CD4-positive, alpha-beta T cell treated with Interleukin-21 for 1 hour (primary cell): ENCODE measurements around the gene ST6GAL1.
A peak's percentile ranks its signal among the peaks of the same experiment; 100 is the strongest.

Experiments
- DNase-seq: peaks from one replicate; pipeline ENCODE4 v3.0.0-alpha.2; 2020

ST6GAL1 gene

DNA sequence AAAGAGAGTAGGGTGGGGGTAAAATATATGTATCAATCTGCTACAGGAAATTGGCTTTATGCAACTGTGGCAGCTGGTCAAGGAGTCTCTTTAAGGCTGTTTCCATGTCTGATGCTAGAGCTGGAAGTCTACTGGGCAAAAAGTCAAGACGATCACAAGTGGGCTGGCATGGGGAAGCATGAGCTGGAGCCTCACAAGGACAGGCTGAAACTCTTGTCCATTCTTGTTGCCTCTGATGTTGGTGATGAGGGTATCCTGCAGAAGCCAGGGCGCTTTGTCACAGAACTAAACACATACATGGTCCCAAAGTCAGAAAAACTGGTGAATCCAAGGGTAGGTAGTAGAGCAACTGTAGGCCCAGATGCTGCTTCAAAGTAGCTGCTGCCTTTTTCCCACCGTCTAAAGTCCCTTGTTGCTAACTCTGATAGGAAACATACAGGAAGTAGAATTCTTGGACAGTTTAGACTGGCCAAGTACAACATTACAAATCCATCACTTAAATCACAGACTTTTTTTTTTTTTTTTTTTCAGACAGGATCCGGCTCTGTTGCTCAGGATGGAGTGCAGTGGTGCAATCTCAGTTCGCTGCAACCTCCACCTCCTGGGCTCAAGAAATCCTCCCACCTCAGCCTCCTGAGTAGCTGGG, 154.8 kb downstream of the ST6GAL1 start:
- no peak for DNase-seq

DNA sequence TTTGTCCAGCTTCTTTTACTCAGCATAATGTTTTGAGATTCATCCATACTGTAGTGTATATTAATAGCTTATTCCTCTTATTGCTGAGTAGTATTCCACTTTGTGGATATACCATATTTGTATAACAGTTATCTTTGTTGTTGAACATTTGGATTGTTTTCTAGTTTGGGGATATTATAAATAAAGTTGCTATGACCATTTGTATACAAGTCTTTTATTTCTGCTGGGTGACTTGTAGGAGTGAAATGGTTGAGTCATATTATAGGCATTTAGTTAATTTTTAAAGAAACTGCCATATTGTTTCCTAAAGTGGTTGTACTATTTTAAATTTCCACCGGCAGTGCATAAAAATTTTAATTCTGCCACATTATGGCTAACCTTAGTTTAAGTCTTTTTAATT, 155.6 kb downstream of the ST6GAL1 start:
- no peak for DNase-seq

DNA sequence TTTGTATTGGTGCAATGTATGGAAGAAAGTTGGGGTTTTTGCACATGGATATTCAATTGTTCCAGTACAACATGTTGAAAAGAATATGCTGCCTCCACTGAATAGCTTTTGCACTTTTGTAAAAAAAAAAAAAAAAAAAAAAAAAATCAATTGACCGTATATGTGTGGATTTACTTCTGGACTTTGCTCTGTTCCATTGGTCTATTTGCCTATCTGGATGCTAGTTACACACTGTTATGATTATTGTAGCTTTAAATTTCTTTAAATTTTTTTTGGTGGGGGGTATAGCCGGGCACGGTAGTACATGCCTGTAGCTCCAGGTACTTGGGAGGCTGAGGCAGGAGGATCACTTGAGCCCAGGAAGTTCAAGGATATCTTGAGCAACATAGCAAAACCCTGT, 156.5 kb downstream of the ST6GAL1 start:
- no peak for DNase-seq

DNA sequence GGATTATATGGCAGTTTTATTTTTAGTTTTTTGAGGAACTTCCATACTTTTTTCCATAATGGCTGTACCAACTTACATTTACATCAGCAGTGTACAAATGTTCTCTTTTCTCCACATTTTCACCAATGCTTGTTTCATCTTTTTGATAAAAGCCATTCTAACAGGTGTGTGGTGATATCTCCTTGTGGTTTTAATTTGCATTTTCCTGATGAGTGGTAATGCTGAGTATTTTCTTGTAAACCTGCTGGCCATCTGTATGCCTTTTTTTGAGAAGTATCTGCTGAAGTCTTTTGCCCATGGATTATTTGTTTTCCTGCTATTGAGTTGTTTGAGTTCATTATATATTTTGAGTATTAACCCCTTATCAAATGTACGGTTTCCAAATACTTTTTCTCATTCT, 158.4 kb downstream of the ST6GAL1 start:
- DNase-seq = no peak

DNA sequence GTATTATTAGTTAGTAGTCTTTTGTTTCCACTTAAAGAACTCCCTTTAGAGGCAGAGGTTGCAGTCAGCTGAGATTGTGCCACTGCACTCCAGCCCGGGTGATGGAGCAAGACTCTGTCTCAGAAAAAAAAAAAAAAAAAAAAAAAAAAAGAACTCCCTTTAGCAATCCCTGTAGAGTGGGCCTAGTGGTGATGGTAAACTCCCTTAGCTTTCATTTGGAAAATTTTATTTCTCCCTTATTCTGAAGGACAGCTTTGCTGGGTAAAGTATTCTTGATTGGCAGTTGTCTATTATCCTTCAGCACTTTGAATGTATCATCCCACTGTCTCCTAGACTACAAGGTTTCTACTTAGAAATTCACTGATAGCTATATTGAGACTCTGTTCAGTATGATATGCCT, 163.0 kb downstream of the ST6GAL1 start:
- no peak for DNase-seq

DNA sequence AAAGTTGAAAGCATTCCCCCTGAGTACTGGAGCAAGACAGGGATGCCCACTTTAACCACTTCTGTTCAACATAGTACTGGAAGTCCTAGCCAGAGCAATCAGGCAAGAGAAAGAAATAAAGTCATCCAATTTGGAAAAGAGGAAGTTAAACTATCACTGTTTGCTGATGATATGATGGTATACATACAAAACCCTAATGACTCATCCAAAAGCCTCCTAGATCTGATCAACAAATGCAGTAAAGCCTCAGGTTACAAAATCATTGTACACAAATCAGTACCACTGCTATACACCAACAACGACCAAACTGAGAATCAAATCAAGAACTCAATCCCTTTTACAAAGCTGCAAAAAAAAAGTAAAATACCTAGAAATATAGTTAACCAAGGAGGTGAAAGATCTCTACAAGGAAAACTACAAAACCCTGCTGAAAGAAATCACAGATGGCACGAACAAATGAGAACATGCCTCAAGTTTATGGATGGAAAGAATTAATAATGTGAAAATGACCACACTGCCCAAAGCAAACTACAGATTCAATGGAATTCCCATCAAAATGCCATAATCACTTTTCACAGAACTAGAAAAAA, 168.7 kb downstream of the ST6GAL1 start:
- no peak for DNase-seq

DNA sequence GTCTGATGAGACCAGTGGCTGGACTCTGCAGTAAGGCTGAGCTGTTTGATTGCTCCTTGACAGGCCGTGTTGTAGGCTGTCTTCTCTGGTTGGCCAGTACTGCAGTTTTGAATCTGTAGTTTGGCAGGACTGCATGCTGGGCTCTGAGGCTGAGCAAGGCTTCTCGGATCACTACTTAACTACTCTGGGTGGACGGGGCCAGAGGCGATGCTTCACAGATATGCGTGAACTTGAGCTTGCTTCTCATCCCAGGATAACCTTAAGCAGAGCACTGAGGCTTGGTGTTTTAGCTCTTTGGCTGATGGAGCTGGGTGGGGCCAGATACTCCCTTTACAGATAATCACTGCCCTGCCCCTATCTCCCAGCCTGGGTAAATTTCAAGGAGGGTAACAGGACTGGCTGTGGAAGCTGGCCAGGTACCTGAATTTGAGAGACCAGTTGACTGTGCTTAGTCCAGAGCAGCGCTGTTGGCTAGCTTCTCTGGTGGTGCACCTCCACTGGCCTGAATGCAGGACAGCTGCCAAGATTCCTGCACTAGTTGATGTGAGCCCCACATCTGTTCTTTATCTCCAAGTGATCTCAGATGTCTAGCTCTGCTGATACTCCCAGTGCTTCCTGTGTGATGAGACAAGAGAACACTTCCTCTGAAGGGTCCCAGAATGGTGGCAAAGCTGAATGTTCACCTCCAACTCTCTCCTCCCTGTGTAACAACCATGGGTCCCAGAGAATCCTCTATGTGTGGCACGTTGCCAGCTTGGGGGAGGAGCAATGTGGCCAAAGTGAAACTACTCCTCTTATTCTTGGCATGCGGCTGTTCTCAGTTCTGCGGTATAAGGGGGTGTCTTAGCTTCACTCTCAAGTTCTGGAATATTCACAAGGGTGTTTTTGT, 171.1 kb downstream of the ST6GAL1 start:
- DNase-seq = peak; percentile 69

DNA sequence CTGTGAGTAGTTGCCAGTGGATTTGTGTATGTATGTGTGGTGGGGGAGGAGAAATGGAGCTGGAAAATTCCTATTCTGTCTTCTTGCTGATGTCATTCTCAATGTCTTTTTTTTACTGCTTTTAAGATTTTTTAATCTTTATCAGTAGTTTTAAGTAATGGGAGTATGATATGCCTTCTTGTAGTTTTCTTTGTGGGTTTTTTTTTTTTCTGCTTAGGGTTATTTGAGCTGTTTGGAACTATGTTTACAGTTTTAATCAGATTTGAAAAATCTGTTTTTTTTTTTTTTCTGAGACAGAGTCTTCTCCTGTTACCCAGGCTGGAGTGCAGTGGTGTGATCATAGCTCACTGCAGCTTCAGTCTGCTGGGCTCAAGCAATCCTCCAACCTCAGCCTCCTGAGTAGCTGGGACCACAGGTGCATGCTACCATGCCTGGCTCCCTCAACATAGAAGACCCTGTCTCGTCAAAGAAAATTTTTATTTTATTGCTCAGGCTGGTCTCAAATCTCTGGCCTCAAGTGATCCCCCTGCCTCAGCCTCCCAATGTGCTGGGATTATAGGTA, 171.8 kb downstream of the ST6GAL1 start:
- no peak for DNase-seq

DNA sequence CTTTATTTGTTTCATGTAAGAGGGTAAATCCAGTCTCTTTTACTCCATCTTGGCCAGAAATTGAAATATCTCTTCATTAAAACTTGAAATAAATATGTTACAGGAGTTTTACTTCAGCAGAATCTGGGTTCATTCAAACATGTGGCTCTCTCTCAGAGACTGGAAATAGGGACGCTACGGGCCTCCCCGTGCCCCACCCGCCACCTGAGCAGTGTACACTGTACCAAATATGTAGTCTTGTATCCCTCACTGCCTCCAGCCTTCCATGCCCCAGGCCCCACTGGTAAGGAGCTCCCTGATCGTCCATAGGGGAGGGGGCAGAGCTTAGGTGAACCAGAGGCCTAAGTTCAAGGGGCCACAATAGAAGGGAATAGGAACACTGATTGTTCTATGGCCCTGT, 172.9 kb downstream of the ST6GAL1 start:
- DNase-seq = no peak

DNA sequence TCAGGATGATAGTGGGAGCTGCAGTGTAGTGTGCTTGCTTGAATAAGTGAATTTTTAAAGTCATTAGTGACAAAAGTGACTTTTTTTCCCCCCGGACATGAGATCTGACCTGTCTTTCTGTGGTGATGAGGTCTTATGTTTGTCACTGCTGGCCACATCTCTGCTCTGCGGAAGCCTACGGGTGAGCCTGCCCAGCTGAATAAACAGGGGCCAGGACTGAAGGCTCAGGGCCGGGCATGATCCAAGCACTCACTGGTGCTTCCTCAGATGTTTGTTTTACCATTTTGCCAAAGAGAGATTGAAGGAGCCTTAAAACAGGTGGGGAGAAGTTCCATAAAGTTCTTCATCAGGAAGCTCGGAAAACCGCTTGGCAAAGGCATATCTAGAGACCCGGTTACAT, 174.0 kb downstream of the ST6GAL1 start:
- no peak for DNase-seq

DNA sequence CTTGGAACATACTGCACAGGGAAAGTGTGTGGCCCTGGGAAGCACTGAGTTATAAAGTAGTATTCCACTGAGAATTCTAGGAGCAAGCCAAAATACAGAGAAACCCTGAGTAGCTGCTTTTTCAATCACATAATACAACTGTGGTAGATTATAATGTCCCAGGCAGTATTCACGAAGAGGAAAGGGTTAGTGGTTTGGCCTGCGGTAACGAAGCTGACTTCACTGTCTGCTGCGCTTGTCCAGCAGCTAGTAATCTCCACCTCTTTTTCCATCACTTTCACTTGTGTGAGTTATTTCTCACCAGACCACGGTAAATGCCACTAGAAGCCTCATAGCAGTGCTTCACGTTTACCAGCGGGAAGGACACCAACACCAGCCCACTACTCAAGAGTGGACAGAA, 174.6 kb downstream of the ST6GAL1 start:
- peak; percentile 11 for DNase-seq

DNA sequence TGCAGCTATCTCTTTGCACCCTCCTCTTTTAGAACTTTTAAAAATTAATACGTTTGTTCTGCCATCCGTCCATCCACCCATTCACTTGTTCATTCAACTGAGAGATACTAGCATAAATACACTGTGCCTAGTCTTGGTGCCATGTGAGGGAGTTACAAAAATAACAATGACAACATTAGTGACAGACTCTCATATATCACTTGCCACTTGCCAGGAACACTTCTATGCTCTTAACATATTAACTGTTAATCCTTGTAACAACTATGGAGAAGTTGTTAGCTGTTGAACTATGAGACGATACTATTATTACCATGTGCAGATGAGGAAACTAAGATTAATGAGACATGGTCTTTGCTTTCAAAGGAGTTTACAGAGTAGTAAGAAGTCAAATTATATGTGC, 175.4 kb downstream of the ST6GAL1 start:
- no peak for DNase-seq

DNA sequence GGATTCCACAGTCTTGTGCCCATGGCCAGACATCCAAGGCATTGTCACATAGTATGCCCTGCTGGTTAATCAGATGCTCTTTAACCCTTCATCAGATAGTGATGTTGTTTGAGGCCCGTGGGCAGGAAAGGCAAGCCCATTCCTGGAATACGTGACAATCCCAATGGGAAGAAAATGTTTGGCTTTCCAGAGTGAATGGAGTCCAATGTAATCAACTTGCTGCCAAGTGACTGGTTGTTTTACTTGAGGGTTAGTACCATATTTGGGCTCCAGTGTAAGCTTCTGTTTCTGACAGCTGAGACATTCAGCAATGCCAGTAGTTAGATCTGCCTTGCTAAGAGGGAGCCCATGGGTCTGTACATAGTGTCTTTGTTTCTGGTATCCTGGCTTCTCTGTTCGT, 177.7 kb downstream of the ST6GAL1 start:
- DNase-seq = no peak

DNA sequence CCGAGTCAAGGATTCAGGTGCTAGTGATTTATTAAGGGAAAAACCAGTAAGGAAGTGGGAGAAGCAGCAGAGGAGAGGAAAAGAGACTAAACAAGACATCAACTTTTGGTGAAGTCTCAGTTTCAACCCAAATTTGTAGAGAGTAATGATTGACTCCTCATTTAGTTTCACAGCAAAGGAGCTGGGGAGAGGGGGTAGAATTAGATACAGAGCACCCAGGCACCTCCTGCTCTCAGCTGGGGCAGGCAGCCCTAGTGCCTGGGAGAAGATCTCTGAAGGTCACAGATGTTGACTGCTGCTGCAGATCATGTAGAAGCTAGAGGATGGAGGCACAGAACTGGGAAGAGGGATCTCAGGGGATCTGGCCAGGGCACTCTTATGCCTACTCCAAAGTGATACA, 179.8 kb downstream of the ST6GAL1 start:
- DNase-seq = no peak

DNA sequence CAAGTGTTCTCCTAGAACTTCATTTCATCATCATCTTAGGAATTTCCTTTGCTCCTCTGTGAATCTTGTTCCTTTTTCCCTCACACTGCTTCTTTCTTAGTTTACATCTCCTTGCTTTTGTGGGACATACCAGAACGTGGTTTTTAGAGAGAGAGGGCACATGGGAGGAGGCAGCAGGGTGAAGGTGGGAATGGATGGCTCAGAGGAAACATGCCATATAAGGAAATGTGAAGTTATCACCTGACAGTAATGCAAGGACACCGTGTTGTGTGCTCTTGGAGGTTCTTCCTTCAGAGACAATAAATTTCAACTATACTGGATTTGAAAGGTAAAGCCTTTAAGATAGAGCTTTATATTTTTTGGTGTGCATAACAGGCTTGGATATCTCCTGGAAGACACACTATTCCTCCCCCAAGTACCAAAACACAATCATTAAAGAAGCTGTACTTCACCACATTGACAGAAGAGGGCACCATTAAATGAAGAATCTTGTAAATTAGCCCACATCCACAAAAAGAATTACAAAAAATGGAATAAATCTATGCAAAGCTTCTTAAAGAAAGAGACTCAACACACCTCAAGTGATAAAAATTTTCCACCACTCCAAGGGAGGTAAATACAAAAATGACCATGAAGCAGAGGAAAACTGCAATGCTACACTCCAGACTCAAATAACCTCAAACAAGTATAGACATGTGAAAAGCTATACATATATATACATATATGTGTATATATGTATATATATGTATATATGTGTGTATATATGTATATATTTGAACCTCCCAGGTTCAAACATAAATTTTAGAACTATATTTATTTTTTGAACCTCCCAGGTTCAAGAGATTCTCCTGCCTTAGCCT, 182.8 kb downstream of the ST6GAL1 start:
- DNase-seq = peak; percentile 62

DNA sequence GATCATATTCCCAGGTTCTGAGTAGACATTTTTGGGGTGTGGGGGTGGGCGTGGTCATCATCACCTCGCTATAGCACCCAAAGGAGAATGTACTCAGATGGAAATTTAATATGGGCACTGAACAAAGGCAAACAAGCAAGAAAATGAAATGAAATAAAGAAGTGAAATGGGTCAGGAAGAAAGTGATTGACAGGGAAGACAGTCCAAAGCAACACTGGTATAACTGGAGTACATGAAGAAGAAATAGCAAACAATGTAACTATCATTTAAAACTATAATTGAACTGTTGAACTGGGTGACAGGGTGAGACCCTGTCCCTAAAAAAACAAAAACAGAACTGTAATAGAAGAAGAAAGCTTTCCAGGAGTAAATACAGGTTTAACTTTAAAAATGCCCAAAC, 184.2 kb downstream of the ST6GAL1 start:
- DNase-seq = no peak

DNA sequence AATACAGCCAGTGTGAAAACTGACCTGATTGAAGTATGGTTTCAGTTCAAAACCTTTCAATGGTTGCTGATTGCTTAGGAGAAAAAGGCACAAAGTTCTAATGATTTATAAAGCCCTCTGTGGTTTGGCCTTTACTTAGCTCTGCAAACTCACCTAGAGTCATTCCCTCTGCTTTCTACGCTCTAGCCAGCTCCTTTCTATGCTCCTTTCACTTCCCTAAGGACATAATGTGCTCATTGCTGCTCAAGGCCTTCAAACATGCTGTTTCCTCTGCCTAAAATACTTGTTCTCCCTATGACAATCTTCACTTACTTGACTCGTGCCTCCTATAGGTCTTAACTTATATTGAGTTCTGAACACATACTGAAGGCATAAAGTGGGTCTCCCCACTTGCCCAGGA, 190.0 kb downstream of the ST6GAL1 start:
- DNase-seq = no peak

DNA sequence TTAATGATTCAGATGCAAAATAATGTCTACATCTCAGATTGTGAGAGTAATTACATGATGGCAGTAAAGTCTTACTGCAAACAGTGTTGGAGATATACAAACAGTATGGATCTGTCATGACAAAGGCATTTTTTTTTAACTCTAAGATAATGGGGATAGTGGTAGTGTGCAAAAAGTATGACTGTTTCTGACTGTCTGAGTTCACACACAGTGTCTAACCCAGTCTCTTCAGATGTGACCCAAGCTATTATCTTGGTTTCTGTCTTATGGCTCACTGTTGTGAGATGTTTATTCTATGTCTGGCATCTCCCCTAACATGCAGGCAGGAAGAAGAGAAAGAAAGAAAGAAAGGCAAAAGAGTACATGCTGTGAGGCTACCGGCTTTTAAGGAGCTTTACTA, 191.9 kb downstream of the ST6GAL1 start:
- DNase-seq = no peak

DNA sequence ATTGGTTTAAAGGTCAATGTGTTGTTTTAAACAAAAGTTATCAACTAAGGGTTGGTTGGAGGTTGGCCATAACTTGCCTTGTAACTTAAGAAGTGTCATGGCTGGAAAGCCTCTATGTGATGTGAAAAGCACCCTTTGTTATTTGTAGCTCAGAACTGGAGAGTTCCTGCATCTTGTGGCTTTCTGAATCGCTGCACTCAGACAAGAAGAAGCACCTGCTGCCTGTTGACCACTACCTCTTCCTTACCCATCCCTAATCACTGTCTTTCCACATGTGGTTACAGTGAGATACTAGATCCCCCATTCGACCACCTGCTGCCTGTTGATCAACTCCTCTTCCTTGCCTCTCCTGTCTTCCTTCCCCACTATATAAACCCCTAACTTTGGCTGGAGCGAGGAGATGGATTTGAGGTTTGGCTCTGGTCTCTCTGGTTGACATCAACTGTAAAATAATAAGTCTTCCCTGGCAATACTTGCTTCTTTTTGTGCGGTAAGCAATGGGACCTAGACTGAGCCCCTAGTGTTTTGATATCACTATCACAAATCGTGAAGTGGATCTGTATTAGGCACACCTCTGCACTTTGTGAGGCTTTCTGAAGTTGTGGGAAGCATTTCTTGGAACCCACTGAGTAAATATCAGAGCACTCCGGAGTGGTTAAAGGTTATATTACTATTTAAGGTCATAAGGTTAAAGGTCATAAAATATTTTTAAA, 195.1 kb downstream of the ST6GAL1 start:
- no peak for DNase-seq
